GM12801 (cell line): ENCODE measurements around the gene ACTR2.

Experiments used
- CTCF ChIP-seq: IDR thresholded peaks from one replicate; pipeline ENCODE4 v1.5.1; 2011; ENCODE audit warnings: control low read depth; ENCODE audit not compliant: insufficient read length; ENCODE audit errors: extremely low read depth

The ACTR2 gene

DNA sequence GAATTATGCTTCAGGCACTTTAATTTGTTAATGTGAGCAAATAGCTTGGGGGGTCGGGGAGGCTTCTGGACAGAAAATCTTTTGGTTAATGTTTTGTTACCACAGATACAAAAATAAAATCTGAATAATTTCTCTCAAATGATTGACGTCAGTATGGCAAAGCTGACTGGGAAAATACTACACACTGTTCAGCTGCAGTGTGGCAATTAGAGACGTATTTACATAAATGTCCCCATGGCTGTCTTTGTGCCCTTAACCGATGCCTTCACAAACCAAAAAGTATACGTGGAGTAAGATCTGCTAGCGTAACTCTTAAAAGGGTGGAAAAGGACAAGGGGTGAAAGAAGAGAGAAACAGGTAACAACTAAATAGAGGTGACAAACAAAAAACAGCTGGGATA lies 83.4 kb downstream of the ACTR2 start:
- no peak for TF ChIP-seq CTCF

- no peak for TF ChIP-seq CTCF
Measured at GRCh38 chr2:65311596-65311995, 84.0 kb downstream of the ACTR2 start.

GRCh38 chr2:65313126-65313953 lies 85.7 kb downstream of the ACTR2 start:
- TF ChIP-seq CTCF = no peak

DNA sequence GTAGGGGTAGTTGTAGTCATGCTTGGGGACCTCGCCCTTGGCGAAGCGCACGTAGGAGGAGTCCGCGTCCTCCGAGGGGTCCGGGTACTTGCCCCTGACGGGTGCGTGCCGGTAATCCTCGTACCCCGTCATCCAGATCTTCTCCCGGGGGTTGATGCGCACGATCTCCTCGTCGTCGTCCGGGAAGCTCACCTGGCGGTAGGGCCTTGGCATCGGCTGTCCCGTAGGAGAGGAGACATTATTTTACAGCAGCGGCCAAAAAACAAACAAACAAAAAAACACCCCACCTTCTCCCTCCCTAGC lies 86.3 kb downstream of the ACTR2 start:
- no peak for TF ChIP-seq CTCF

- no peak for TF ChIP-seq CTCF
Measured at GRCh38 chr2:65314801-65315441, 87.3 kb downstream of the ACTR2 start.

- no peak for TF ChIP-seq CTCF
Measured at GRCh38 chr2:65316072-65316471, 88.4 kb downstream of the ACTR2 start.

DNA sequence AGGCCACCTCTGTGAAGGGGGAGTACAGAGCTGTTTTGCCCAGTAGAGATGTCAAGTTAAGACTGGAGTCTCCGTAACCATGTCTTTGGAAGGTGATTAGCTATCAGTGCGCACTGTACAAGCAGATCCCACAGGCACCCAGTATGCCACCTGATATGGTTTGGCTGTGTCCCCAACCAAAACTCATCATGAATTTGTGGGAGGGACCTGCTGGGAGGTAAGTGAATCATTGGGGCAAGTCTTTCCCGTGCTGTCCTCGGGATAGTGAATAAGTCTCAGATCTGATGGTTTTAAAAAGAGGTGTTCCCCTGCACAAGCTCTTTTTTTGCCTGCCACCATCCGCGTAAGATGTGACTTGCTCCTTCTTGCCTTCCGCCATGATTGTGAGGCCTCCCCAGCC lies 90.2 kb downstream of the ACTR2 start:
- no peak for TF ChIP-seq CTCF
